Stimulated activated CD4-positive, alpha-beta T cell treated with anti-CD3 and anti-CD28 coated beads, Interleukin-4, amount 100 ng/mL, for 1 hour (primary cell): ENCODE results near the gene CFAP20DC.
"Not testable (repeated sequence)": the region's sequence is repeated elsewhere in the genome, so short reads cannot be mapped to it uniquely, and the experiment has no call there.

Source experiments
- DNase-seq: peaks from one replicate; pipeline ENCODE4 v3.0.0-alpha.2; 2020

CFAP20DC gene

DNA sequence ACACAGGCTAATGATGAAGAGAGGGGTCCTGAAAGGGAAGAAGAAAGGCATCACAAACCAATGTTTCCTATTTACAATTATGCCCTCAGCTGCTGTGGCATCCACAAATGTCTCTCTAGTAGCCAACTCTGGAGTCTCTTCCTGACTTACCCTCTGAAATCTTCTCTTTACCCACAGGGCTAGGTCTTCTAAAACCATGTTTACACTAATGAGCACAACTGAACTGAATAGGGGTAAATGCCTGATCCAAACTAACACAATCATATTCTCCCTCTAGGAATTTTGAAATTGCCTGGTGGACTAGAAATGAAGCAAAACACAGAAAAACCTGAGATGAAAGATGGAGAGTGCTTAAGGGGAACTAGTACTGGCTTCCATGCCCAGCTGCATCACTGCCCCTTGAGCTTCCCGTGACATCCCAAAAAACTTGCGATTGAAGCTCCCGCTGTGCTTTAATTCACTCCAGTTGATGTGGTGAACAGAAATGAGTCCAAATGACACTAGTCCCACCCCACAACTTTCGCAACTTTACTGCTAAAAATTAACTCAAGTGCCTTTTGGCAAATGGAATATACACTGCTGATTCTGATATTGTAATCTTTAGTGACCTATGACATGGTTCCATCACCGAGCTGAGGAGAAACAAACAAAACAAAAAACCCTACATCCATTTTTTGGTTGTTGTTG is 32.8 kb downstream of the CFAP20DC start:
- no peak for DNase-seq

DNA sequence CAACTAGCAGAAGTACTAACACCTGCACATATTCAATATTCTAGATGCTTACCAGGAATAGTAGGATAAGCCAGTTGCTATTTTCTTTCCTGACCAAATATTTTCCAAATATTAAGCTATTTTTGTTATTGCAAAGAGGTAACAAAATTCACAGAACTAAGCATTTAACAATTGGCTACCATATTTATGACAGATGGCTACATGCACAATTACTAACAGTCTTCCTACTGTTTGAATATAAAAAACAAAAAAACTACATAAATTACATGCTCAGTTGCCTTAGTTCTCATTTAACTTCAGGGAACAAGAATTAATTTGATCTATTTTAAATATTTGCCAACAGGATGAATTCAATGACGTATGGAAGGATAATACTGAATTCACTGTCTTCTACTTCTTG is 36.2 kb downstream of the CFAP20DC start:
- DNase-seq, result no peak

DNA sequence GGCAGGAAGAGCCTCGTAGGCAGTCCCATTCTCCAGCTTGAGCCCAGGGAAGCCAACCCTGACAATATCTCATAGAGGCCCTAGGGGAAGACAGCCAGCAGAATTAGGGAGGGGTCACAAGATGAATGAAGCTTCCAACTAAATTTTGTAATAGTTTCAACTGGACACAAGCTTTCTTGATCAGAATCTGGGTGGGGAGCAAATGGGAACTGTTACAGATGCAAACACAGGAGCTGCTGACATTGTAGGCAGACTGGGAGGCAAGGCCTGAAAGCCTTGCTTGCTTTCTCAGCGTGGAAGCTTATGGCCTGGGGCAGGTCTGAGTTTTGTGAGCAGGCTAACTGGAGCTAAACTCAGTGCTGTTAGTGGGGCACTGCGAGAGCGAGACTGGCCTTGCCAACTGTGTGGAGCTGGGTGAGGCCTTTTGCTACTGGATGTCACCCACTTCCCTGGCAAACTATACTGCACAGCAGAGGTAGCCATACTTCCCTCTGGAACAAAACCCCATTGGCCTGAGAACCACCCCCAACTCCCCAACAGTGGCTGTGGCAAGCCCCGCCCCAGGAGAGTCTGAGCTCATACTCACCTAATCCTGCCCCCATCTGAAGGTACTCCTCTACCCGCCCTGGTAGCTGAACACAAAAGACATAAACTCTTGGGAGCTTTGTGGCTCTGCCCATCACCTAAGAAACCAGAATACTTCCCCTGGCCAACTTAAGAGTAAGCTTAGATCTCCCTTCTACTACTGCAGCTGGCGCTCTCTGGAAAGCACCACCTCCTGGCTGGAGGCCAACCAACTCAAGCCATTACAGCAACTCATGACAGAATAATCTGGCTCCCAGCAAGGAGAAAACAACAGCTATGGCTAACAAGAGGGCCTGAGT is 42.9 kb downstream of the CFAP20DC start:
- no peak for DNase-seq

DNA sequence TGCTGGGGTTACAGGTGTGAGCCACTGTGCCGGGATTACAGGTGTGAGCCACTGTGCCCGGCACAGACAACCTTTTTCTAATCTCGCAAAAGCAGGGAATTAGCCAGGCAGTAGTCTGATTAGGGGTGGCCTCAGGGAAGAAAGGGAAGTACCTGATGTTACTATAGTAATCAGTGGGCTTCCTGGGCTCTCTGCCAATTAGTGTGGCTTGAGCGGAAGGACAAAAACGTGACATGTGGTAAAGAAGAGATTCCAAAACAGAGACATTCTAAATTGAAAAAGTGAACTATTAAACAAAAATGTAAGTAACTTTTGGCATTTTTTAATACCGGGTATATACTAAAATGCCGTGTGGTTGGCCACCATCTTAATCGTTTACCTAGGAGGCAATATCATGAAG is 48.1 kb downstream of the CFAP20DC start:
- no peak for DNase-seq

DNA sequence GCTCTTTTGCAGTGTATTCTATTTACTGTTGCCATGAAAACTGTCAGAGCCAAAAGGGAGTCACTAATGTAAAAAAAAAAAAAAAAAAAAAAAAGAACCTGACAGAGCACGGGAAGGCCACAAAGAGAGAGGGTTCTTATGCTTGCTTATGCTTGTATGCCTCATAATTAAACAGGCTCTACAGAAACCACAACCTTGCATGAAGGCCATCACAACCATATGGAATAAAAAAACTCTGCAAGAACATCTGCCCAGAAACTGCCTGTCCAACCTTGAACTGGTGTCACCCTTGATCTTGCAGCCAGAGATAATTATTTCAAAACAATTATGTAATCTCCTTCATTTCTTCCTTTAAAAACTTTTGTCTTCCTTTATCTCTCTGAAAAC is 50.1 kb downstream of the CFAP20DC start:
- DNase-seq, result no peak

DNA sequence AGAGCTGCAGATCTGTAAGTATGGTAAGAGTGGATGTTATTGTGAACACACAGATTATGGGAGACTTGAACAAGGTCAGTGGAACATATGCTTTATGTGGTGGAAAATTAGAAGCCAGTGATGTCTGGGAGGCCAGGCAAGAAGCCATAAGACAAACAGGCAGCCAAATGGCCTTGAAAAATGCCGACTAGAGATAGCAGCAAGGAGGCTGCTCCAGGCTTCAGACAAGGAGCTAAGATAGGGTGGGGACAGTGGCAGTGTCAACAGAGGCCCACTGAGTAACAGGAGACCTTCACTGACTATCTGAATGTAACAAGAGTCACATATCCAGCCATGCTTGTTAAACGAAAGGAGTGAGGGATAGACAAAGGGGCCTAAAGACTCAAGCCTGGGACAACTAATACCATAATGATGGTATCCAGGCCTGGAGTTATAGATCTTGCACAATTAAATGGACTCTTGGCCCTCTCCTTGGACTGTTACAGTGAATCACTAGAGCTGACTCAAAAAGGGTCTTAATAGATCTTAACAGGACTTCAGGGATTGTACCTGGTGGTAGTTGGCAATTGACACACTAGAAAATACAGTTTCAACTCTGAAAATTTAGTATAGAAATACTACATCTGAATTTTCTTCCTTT is 50.6 kb downstream of the CFAP20DC start:
- no peak for DNase-seq

DNA sequence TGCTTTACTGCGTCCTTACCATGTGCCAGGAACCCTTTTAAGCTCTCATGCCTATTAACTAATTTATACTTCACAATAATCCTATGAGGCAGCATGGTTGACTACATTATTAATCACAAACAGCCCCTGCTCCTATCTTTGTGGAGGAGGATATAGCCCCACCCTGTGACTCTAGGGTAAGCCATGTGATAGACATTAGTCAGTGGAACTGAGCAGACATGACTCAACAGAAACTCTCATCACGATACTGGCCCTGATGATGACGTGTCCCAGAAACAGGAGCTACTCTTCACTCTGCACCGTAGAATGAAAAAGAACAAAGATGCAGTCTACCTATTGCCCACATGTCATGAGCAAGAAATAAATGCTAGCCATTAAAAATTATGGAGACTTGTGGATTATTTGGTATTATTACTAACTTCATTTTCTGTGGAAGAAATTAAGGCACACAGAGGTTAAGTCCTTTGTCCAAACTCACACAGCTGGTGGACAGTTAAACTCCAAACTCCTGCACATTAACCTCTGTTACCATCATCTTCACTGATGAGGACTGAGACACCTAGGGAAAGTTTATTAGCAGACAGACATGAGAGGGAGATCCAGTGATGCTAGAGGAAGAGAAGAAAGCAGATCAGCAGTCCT is 51.2 kb downstream of the CFAP20DC start:
- DNase-seq, result no peak

DNA sequence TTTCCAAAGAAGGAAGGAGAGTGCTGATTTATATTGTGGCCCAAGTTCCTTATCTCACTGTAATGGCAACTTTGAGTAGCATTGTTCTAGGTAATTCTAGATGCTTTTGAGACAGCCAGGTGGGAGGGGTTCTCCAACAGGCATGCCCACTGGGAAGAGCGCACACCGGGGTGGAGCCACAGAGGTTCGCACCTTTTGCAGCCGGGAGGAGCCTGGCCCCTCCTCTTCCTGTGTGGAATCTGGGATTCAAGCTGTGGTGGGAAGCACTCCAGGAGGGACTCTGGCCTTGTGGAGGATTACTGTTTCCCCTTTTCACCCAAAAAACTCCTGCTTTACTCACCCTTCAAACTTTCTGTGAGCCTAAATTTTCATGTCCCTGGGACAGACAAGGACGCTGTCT is 53.1 kb downstream of the CFAP20DC start:
- DNase-seq, result no peak

DNA sequence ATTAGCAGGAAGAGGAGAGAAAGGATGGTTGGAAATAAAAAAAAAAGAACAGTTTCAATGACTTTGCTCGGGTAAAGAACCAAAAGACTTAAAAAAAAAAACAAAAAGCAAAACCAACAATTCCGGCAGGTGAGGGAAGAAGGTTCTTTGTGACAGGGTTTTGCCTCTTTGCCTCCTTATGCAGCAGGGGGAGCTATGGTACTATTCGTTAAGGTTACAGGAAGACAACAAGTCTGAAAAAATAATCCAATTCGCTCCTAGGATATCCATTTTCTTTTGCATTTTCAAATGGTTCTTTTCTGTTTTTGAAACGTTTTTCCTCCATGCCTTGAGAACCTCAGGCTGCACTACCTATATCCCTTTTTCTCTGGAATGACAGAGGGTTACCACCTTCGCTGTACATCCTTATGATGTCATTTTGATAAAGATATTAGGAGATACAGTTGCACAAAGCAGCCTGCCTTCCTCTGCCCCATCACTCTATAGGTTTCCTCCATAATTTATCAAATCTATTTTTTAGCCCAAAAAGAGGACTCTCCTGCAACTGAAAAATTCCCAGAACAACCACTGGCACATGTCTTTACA is 55.0 kb downstream of the CFAP20DC start:
- DNase-seq, result no peak

DNA sequence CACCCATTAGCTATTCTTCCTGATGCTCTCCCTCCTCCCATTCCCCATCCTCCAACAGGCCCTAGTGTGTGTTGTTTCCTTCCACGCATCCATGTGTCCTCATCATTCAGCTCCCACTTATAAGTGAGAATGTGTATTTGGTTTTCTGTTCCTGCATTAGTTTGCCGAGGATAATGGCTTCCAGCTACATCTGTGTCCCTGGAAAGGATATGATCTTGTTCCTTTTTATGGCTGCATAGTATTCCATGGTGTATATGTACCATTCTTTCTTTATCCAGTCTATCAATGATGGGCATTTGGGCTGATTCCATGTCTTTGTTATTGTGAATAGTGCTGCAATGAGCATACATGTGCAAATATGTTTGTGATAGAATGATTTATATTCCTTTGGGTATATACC is 56.3 kb downstream of the CFAP20DC start:
- DNase-seq, result no peak

DNA sequence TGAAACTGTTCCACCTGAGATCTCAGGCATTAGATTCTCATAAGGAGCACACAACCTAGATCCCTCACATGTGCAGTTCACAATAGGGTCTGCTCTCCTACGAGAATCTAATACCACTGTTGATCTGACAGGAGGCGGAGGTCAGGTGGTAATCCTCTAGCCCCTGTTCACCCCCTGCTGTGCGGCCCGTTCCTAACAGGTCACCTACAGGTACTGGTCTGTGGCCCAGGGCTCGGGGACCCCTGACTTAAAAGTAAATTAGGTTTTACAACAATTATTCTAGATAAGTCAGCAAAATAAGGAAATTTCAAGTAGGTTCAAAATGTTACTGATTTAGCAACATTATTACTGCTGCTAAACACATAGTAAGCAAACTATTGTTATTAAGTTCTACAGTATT is 58.2 kb downstream of the CFAP20DC start:
- DNase-seq, result no peak

DNA sequence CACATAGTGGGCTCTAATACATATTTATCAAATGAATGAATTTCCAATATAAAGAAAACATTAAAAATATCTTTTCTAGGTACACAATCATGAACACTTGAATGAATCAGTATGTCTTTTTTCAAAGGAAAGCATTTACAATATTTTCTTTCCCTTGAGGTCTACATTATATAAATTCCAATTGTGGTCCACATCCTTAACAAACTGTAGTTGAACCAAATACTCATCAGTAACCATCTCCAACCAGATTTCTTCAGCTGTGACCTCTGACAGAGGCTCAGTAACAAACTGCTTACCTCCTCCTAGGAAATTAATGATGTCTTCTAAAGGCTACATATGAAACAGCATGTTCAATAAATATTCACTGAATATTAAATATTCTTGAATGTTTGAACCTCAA is 58.8 kb downstream of the CFAP20DC start:
- DNase-seq, result no peak

DNA sequence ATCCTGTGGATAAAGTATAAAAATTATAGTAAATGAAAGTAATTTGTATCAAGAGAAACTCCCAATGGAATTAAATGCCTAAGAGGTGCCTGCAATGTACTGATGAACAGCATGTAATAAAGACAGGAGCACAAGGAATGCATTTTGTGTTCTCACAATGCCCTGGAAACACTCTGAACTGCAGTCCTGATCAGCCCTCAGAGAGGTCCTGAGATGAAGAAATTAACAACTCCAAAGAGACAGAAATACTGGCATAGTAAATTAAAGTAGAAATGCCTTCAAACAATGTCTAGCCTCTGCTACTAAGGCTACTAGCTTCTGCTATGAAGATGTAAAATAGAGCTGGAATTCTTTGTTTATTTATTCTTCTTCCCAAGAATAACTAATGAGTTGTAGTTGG is 59.9 kb downstream of the CFAP20DC start:
- DNase-seq, result no peak

DNA sequence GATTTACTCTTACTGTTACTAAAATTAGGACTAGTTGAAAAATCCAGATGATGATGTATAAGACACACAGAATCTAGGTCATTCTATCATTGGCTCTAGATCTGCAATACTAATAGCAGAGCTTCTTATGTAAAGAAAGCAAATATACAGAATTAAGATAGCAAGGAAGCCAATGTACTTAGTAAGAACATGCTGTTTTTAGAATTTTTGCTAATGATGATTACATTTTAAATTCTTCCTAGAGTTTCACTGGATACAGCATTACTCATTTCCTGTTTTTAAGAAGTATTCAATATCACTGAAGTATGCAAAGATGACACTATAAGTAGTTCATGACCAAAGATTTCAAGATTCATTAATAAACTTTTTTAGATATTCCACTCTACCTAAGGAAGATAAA is 60.7 kb downstream of the CFAP20DC start:
- no peak for DNase-seq

DNA sequence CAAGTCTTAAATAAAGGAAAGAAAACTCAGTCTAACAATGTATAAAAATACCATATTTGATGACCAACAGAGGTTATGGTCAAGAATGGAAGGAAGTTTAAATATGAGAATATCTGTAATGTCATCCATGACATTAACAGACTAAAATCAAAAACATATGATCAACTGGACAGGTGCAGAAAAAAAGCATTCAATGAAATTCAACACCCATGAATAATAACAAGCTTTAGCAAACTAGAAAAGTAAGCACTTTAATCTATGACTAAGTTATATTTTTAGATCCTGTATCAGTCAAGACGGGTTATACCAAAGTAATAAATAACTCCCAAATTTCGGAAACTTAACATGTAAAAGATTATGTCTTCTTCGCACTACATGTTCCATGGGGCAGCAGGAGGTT is 61.8 kb downstream of the CFAP20DC start:
- DNase-seq, result no peak

DNA sequence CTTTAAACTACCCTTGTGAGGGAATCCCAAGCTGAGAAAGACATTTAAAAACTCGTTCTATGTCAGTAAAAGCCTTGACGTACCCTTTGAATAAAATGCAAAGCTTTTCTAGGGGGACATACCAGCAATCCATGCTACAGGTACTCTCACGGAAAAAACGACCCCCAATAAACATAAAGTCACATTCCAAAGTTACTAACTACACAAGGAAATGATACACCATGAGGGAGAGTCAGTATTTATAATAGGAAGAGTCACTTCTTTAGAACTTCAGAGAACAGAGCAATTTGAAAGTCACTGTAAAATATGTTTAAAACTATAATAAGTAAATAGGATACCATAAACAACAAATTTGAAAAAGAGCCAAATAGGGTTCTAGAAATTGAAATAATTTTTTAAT is 63.2 kb downstream of the CFAP20DC start:
- DNase-seq, result no peak

DNA sequence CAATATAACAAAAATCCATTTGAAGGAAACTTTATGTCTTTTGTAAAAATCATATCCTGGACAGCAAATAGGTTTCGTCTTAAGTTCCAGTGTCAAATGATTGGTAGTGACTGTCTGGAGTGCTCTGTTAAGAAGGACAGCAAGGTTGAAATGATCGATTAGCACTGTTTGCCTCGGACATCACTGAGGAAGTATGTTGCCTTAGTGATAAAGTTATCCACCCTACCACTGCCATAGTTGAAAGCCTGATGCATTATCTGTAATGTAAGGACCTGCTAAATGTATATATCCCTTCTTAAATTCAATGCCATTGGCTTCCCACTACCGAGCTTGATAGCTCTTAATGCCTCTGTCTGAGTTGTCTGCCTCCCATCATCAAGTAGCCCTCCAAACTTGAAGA is 70.0 kb downstream of the CFAP20DC start:
- no peak for DNase-seq

DNA sequence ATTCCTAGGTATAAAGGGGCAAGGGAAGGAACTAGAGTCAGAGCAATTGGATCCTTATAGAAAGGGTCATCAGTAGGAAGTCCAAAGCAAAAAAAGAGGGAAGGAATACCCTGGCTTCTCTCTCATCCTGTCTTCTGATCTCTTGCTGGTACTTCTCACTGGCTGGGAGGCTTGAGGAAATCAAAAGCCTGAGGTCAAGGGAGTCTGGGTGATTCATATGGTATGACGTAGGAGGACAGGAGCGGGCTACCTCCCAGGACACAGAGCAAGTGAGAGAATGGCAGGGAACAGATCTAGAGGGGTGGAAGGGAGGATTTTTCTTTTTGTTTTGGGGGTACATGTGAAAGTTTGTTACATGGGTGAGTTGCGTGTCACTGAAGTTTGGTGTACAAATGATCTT is 76.0 kb downstream of the CFAP20DC start:
- DNase-seq, result no peak

DNA sequence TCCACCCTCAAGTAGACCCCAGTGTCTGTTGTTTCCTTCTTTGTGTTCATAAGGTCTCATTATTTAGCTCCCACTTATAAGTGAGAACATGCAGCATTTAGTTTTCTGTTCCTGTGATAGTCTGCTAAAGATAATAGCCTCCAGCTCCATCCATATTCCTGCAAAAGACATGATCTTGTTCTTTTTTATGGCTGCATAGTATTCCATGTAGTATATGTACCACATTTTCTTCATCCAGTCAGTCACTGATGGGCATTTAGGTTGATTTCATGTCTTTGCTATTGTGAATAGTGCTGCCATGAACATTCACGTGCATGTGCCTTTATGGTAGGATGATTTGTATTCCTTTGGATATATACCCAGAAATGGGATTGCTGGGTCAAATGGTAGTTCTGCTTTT is 82.0 kb downstream of the CFAP20DC start:
- not testable (repeated sequence) for DNase-seq

DNA sequence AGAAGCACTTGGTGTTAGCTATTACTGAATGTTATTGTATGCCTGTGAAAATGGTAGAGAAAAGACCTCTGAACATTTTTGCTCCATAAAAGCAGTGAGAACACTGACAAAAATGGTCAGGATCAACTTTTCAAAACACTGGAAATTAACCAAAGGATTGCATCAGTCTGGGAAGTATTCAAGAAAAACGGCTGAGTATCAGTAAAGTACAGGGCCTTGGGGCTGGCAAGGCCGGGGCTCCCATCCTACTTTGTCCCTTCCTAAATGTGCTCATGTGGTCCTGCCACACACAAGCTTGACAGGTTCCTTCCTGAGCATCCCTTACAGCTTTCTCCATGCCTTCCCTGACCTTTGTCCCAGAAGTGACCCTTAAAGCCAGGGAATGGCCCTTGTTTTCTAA is 84.0 kb downstream of the CFAP20DC start:
- no peak for DNase-seq

DNA sequence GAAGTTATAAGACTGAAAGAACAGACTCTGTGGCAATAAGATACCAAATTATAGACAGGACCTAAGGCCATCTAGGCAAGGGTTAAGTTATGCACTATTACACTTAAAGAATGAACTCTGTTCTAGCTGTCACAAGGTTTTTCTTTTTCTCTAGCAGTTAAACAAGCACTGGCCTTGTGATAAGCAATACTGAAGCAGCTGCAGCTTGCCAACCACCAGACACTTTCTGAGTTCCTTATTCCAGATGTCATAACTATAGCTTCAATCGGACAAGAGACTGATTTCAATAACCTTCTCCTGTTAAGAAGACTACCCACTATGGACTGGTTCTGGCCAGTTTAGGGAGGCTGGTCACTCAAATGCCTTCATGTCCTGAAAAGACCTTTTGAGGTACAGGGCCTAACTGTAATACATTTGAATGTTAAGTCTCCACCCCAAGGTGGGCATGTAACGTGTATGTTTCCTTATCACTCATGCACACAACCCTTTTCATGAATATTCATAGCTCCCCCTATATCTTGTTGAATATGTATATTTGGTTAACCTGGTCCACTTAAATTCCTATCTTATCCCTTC is 85.8 kb downstream of the CFAP20DC start:
- no peak for DNase-seq

DNA sequence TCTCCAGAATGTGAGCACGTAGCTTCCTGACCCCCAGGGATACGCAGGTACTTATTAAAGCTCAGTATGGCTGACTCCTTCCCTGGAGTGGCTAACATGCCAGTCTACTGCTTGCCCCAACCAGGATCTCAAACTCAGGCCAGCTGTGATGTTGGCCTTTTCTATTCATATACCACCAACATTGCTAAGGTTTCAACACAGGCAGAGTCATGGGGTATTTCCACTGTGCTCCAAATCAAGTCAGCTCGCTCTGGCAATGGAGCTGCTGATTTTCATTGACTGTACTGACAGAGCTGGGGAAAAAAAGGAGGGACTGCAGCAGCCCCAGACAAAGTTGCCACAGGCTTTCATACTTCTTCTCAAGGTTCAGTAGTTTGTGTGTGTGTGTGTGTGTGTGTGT is 87.0 kb downstream of the CFAP20DC start:
- no peak for DNase-seq
